PC-9 (cell line): ENCODE data around the gene RBM28. TPM values are rescaled to one million over a fixed set of nuclear protein-coding genes. Genes with fewer than 3 reads are reported as not detected.

Experiments used
- BruUV-seq: library from RNA; stranded (reverse); fragments of 400-500 nt; replicated peaks from 2 replicates; lab custom pipeline; 2021; lab: Mats Ljungman, UMichigan
- CTCF ChIA-PET: fragments of 300-600 bp; sonication (Branson Sonifier 250); formaldehyde crosslinking; loops from one replicate; lab custom pipeline; 2022; ENCODE audit warnings: antibody characterized with exemption; lab: Charles Lee
- POLR2A ChIA-PET: fragments of 300-600 bp; sonication (Branson Sonifier 250); formaldehyde crosslinking; loops from one replicate; lab custom pipeline; 2022; ENCODE audit warnings: antibody characterized with exemption; ENCODE audit not compliant: unreplicated experiment; lab: Charles Lee
- DNase-seq, 2 experiments: peaks; one replicate each; pipeline versions ENCODE4 v3.0.0 to v3.0.0-alpha.2; 2015 to 2022; ENCODE audit warnings: mixed read lengths in 1 of 2
- H2AFZ ChIP-seq: fragments of 200-600 bp; sonication (generic); 2 replicates; pipeline ENCODE4 v1.8.1; 2017; ENCODE audit warnings: antibody characterized with exemption
- H3F3A ChIP-seq: fragments of 200-600 bp; sonication (generic); 2 replicates; pipeline ENCODE4 v1.8.1; 2017; ENCODE audit warnings: antibody characterized with exemption, mild to moderate bottlenecking, low read depth; ENCODE audit not compliant: insufficient read depth
- H3K27ac ChIP-seq: fragments of 200-600 bp; sonication (generic); 2 replicates; pipeline ENCODE4 v1.6.1; 2016; ENCODE audit warnings: mixed run types
- H3K27me3 ChIP-seq: fragments of 200-600 bp; sonication (generic); 2 replicates; pipeline ENCODE4 v1.6.1; 2016; ENCODE audit warnings: low read depth, mixed run types; ENCODE audit not compliant: insufficient read depth
- H3K36me3 ChIP-seq: fragments of 200-600 bp; sonication (generic); 2 replicates; pipeline ENCODE4 v1.6.1; 2016; ENCODE audit warnings: low read depth, mixed run types
- H3K4me1 ChIP-seq: fragments of 200-600 bp; sonication (generic); replicated peaks from 2 replicates; pipeline ENCODE4 v1.6.1; 2016; ENCODE audit warnings: mixed run types; ENCODE audit not compliant: insufficient read depth
- H3K4me2 ChIP-seq: fragments of 200-600 bp; sonication (generic); 2 replicates; pipeline ENCODE4 v1.6.1; 2017; ENCODE audit warnings: mixed run types
- H3K4me3 ChIP-seq: fragments of 200-600 bp; sonication (generic); 2 replicates; pipeline ENCODE4 v1.6.1; 2016; ENCODE audit warnings: mixed run types
- H3K79me2 ChIP-seq: fragments of 200-600 bp; sonication (generic); 2 replicates; pipeline ENCODE4 v1.6.1; 2017; ENCODE audit warnings: low read depth, mixed run types
- H3K9me2 ChIP-seq: fragments of 200-600 bp; sonication (generic); 2 replicates; pipeline ENCODE4 v1.8.1; 2017; ENCODE audit warnings: mild to moderate bottlenecking; ENCODE audit not compliant: insufficient read depth
- H3K9me3 ChIP-seq: fragments of 200-600 bp; sonication (generic); 2 replicates; pipeline ENCODE4 v1.8.1; 2016; ENCODE audit warnings: low read depth; ENCODE audit not compliant: insufficient read depth
- H4K20me1 ChIP-seq: fragments of 200-600 bp; sonication (generic); 2 replicates; pipeline ENCODE4 v1.8.1; 2017; ENCODE audit not compliant: insufficient read depth
- EZH2 ChIP-seq: fragments of 200-600 bp; sonication (generic); IDR thresholded peaks from 2 replicates; pipeline ENCODE4 v1.8.0; 2017; ENCODE audit warnings: antibody characterized with exemption, low read depth
- intact Hi-C: fragments of 100-400 bp; cut with micrococcal nuclease; formaldehyde crosslinking; loops from one replicate; pipeline ENCODE4 v1.10.0; 2022; ENCODE audit not compliant: unreplicated experiment
- total RNA-seq: library from RNA; stranded (reverse); gene quantifications from 2 replicates; pipeline ENCODE4 v1.2.3, GENCODE V29; 2021
- TF ChIP-seq, protein P1 (sequence below): fragments of 200-600 bp; sonication (generic); conservative IDR thresholded peaks from 2 replicates; pipeline ENCODE4 v1.6.1; 2017; ENCODE audit warnings: mixed run types, antibody characterized with exemption, mild to moderate bottlenecking, moderate library complexity

RBM28 gene
- total RNA-seq, 1 experiment from 2014 or later = 59.6 TPM

DNA sequence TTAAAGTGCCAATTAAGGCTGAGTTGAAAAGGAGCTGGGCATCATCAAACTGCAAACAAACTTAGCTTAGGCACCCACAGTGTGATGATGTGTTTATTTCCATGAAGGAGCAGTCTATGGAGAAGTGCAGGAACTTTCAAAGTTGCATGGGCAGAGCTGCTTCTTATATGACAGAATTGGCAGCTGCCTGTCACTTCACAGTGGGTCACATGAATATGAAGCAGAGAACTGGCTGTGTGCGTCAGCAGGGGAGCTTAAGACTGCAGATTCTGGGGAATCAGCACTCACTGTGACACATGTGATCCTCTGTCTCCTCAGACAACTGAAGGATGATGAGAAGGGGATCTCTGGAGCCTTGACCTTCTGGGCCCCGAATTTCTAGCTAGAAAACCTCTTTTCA lies 36.6 kb downstream of the RBM28 start:
- Histone ChIP-seq H4K20me1 (no peaks in the 10 kb centered on the region), H3K27me3 (no peaks in the 10 kb centered on the region), H3K9me2 (no peaks in the 10 kb centered on the region), H3K4me1 (no peaks in the 10 kb centered on the region), H3K4me3 (no peak overlapping the region), H2AFZ (no peak overlapping the region), H3K79me2 (no peaks in the 10 kb centered on the region), H3K9me3 (no peaks in the 10 kb centered on the region), H3K4me2 (no peak overlapping the region), H3F3A (no peaks in the 10 kb centered on the region; the same call in 1 of the 2 replicates), H3K36me3 (peaks cover 24% of the 10 kb centered on the region), H3K27ac (no peak overlapping the region)
- BruUV-seq = no TSS peak
- intact Hi-C loops = no loop called here
- ChIA-PET POLR2A (no interaction called here), CTCF (no interaction called here)
- TF ChIP-seq, protein P1, sequence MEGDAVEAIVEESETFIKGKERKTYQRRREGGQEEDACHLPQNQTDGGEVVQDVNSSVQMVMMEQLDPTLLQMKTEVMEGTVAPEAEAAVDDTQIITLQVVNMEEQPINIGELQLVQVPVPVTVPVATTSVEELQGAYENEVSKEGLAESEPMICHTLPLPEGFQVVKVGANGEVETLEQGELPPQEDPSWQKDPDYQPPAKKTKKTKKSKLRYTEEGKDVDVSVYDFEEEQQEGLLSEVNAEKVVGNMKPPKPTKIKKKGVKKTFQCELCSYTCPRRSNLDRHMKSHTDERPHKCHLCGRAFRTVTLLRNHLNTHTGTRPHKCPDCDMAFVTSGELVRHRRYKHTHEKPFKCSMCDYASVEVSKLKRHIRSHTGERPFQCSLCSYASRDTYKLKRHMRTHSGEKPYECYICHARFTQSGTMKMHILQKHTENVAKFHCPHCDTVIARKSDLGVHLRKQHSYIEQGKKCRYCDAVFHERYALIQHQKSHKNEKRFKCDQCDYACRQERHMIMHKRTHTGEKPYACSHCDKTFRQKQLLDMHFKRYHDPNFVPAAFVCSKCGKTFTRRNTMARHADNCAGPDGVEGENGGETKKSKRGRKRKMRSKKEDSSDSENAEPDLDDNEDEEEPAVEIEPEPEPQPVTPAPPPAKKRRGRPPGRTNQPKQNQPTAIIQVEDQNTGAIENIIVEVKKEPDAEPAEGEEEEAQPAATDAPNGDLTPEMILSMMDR = no peak
- no peak for TF ChIP-seq EZH2
- no peak for DNase-seq

DNA sequence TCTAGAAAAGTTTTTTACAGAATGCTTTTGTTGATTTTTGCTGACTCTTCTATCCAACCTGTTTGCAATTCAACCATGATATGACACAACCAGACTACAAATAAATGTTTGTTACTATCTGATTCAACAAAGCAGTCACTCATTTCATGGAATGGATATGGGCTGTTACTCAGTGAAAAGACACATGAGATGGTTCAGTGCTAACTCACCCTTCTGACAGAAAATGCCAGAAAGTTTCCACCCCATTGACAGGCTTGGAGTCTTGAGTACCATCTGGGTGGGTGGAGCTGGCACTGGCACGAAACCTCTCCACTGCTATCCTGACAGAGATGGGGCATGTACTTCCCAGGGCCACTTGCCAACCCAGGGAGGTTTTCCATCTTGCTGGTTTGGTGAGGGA lies 39.5 kb downstream of the RBM28 start:
- TF ChIP-seq, protein P1 = no peak
- TF ChIP-seq EZH2 = no peak
- intact Hi-C loops = no loop called here
- H3F3A ChIP-seq = no peaks in the 10 kb centered on the region
- H4K20me1 ChIP-seq = no peaks in the 10 kb centered on the region
- ChIA-PET CTCF (interaction anchor here (0.7 kb wide), 1 partner anchor 856 kb away, joined by 4 read pairs; no protein-coding TSS in a partner anchor), POLR2A (no interaction called here)
- H3K79me2 ChIP-seq = no peaks in the 10 kb centered on the region
- no TSS peak for BruUV-seq
- H3K27ac ChIP-seq = no peak overlapping the region
- no peak for DNase-seq
- no peak overlapping the region for H3K4me3 ChIP-seq
- peaks cover 16% of the 10 kb centered on the region; the same call in 1 of the 2 replicates for H3K36me3 ChIP-seq
- no peaks in the 10 kb centered on the region for H3K9me2 ChIP-seq
- no peaks in the 10 kb centered on the region for H3K4me1 ChIP-seq
- no peak overlapping the region for H2AFZ ChIP-seq
- no peaks in the 10 kb centered on the region for H3K27me3 ChIP-seq
- H3K9me3 ChIP-seq = no peaks in the 10 kb centered on the region
- no peak overlapping the region for H3K4me2 ChIP-seq

DNA sequence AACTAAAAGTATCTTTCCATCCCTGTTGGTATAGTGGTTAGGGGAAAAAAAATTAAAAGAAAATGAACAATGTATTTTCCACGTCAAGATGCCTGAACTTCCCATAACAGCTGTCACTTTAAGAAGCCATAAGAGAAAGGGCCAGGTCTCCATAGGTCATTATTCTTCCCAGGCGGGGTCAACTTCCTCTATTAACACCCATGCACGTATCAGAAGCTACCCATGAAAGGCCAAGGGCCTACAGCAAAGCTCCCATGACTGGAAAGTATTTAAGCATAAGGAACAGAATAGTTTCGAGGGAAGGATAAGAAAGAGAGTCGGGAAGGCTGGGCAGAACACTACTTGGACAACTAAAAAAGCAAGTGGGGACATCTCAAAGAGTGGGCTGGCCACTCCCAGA lies 40.1 kb downstream of the RBM28 start:
- H3K27ac ChIP-seq = no peak overlapping the region
- no peak overlapping the region for H3K4me3 ChIP-seq
- no peaks in the 10 kb centered on the region for H3K27me3 ChIP-seq
- no peaks in the 10 kb centered on the region for H3K4me1 ChIP-seq
- no peak overlapping the region for H3K4me2 ChIP-seq
- no TSS peak for BruUV-seq
- H3F3A ChIP-seq = no peaks in the 10 kb centered on the region
- no peaks in the 10 kb centered on the region for H3K9me2 ChIP-seq
- ChIA-PET POLR2A (no interaction called here), CTCF (interaction anchor here (0.6 kb wide), 1 partner anchor 296 kb away, joined by 4 read pairs; no protein-coding TSS in a partner anchor)
- H3K79me2 ChIP-seq = no peaks in the 10 kb centered on the region
- H4K20me1 ChIP-seq = no peaks in the 10 kb centered on the region
- no peak overlapping the region for H2AFZ ChIP-seq
- H3K36me3 ChIP-seq = peaks cover 16% of the 10 kb centered on the region; the same call in 1 of the 2 replicates
- TF ChIP-seq EZH2 = no peak
- TF ChIP-seq, protein P1 = no peak
- intact Hi-C loops = no loop called here
- no peak for DNase-seq
- H3K9me3 ChIP-seq = no peaks in the 10 kb centered on the region
